Naive B cell (primary cell): Measurements from ENCODE around the gene AHCYL2. TPM values are rescaled to one million over a fixed set of nuclear protein-coding genes. Genes with fewer than 3 reads are reported as not detected.

ENCODE experiments used
- ATAC-seq, 2 donors: fragments of 150-1000 bp; cut with Tn5 transposase; 2 replicates each; pipeline ENCODE4 v1.10.0; 2021; ENCODE audit warnings: low read depth in 2 of 2, mild to moderate bottlenecking in 2 of 2, moderate library complexity in 2 of 2
- DNase-seq: peaks from one replicate; pipeline ENCODE4 v3.0.0; 2022
- H3K27ac Mint-ChIP-seq, 6 donors: one replicate each; pipeline ENCODE4 v1.8.0; 2020 to 2022; ENCODE audit warnings: mild to moderate bottlenecking in 6 of 6, mixed read lengths in 6 of 6, moderate library complexity in 5 of 6, inconsistent platforms in 2 of 6
- H3K27me3 Mint-ChIP-seq, 3 donors: one replicate each; pipeline ENCODE4 v1.8.0; 2021 to 2022; ENCODE audit warnings: mixed read lengths in 3 of 3, mild to moderate bottlenecking in 1 of 3
- H3K36me3 Mint-ChIP-seq, 2 donors: one replicate each; pipeline ENCODE4 v1.8.0; 2020 to 2022; ENCODE audit warnings: mixed read lengths in 2 of 2, inconsistent platforms in 1 of 2, mild to moderate bottlenecking in 1 of 2
- H3K4me1 Mint-ChIP-seq, 3 donors: one replicate each; pipeline ENCODE4 v1.8.0; 2020 to 2022; ENCODE audit warnings: mixed read lengths in 3 of 3, inconsistent platforms in 1 of 3, mild to moderate bottlenecking in 1 of 3, moderate library complexity in 1 of 3
- H3K4me3 Mint-ChIP-seq, 8 donors: one replicate each; pipeline ENCODE4 v1.8.0; 2020 to 2022; ENCODE audit warnings: mild to moderate bottlenecking in 8 of 8, mixed read lengths in 8 of 8, moderate library complexity in 8 of 8, inconsistent platforms in 2 of 8
- H3K9me3 Mint-ChIP-seq, 7 donors: one replicate each; pipeline ENCODE4 v1.8.0; 2020 to 2022; ENCODE audit warnings: mixed read lengths in 7 of 7, mild to moderate bottlenecking in 5 of 7, inconsistent platforms in 2 of 7, moderate library complexity in 1 of 7
- polyA plus RNA-seq, 6 donors: library from polyadenylated mRNA; unstranded; fragments of 300-500 nt; fragmentation: Illumina TruSeq; gene quantifications; one replicate each; pipeline ENCODE4 v1.2.3, GENCODE V29; 2021; ENCODE audit warnings: low read depth in 6 of 6

Gene AHCYL2
- polyA plus RNA-seq, 6 donors from 2014 or later = 3.6 to 9.9 (median 5.3) TPM

- H3K4me3 Mint-ChIP-seq = peak overlapping the region in 1 of 8 donors; percentile 35
- no peaks in the 10 kb centered on the region for H3K4me1 Mint-ChIP-seq
- ATAC-seq (no peak), DNase-seq (no peak)
- peak overlapping the region in 1 of 6 donors; percentile 46 for H3K27ac Mint-ChIP-seq
- no peaks in the 10 kb centered on the region for H3K9me3 Mint-ChIP-seq
- H3K36me3 Mint-ChIP-seq = peaks cover 0 to 5% of the 10 kb centered on the region in 2 donors
- no peaks in the 10 kb centered on the region for H3K27me3 Mint-ChIP-seq
These were observed 158.8 kb downstream of the AHCYL2 start for GRCh38 chr7:129383542-129384132.

DNA sequence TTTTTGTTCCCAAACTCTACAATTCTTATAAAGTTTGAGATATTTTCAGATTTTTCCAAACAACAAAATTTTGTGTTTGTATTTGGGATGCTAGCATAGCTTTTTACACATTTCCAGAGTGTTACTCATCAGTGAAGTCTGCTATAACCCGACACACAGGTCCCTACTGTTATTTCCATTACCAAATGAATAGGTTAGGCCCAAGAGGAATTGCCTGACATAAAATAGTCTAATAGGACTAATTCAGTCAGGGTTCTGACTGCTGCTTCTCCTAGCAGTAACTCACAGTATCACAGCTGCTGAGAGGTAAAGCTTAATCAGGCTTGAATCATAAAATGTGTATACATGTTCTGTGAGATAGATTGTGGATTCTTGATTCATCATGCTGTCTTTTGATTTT lies 160.3 kb downstream of the AHCYL2 start:
- ATAC-seq (no peak), DNase-seq (no peak)
- Mint-ChIP-seq H3K9me3 (no peaks in the 10 kb centered on the region), H3K27ac (no peak overlapping the region), H3K36me3 (peaks cover 0 to 5% of the 10 kb centered on the region in 2 donors), H3K4me1 (no peaks in the 10 kb centered on the region), H3K27me3 (no peaks in the 10 kb centered on the region), H3K4me3 (no peak overlapping the region)

GRCh38 chr7:129385598-129385997 lies 160.8 kb downstream of the AHCYL2 start:
- no peak for ATAC-seq
- H3K36me3 Mint-ChIP-seq = peaks cover 0 to 5% of the 10 kb centered on the region in 2 donors
- H3K27me3 Mint-ChIP-seq = no peaks in the 10 kb centered on the region
- no peak for DNase-seq
- no peak overlapping the region for H3K4me3 Mint-ChIP-seq
- H3K4me1 Mint-ChIP-seq = no peaks in the 10 kb centered on the region
- H3K27ac Mint-ChIP-seq = no peak overlapping the region
- H3K9me3 Mint-ChIP-seq = no peaks in the 10 kb centered on the region

DNA sequence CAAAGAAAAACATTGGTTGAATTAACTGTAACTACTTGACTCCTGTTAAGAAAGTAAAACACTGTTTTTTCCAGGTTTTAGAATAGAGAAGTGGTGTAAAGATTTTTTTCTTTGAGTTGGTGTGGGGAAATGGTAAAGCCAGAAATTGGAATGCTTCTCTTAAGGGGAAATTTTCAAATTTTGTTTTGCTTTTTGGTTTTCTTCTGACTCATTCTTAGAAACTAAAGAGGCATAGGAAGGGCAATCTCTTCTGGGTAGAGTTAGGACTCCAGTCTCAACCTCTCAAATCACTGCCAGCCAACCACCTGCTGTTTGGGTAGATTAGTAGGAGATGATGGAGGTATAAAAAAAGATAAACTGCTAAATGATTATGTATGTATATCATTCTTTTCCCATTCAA lies 161.7 kb downstream of the AHCYL2 start:
- no peaks in the 10 kb centered on the region for H3K9me3 Mint-ChIP-seq
- H3K4me3 Mint-ChIP-seq = no peak overlapping the region
- H3K27me3 Mint-ChIP-seq = no peaks in the 10 kb centered on the region
- DNase-seq (no peak), ATAC-seq (no peak)
- H3K36me3 Mint-ChIP-seq = peaks cover 0 to 5% of the 10 kb centered on the region in 2 donors
- H3K4me1 Mint-ChIP-seq = no peaks in the 10 kb centered on the region
- no peak overlapping the region for H3K27ac Mint-ChIP-seq

- peak overlapping the region in 2 of 8 donors; percentile 30 to 56 for H3K4me3 Mint-ChIP-seq
- DNase-seq = no peak
- ATAC-seq = no peak
- no peaks in the 10 kb centered on the region for H3K9me3 Mint-ChIP-seq
- H3K4me1 Mint-ChIP-seq = no peaks in the 10 kb centered on the region
- no peak overlapping the region for H3K27ac Mint-ChIP-seq
- H3K36me3 Mint-ChIP-seq = peaks cover 0 to 5% of the 10 kb centered on the region in 2 donors
- H3K27me3 Mint-ChIP-seq = no peaks in the 10 kb centered on the region
These were observed 162.7 kb downstream of the AHCYL2 start for GRCh38 chr7:129387537-129387936.

- Mint-ChIP-seq H3K9me3 (no peaks in the 10 kb centered on the region), H3K36me3 (peaks cover 1% of the 10 kb centered on the region in 2 donors), H3K27me3 (no peaks in the 10 kb centered on the region), H3K4me3 (no peak overlapping the region), H3K27ac (no peak overlapping the region), H3K4me1 (no peaks in the 10 kb centered on the region)
- DNase-seq (no peak), ATAC-seq (no peak)
These were observed 163.7 kb downstream of the AHCYL2 start for GRCh38 chr7:129388333-129389098.

- H3K36me3 Mint-ChIP-seq = peaks cover 5 to 6% of the 10 kb centered on the region in 2 donors
- H3K9me3 Mint-ChIP-seq = no peaks in the 10 kb centered on the region
- no peak overlapping the region for H3K4me3 Mint-ChIP-seq
- no peak for DNase-seq
- H3K27me3 Mint-ChIP-seq = no peaks in the 10 kb centered on the region
- ATAC-seq = no peak
- no peak overlapping the region for H3K27ac Mint-ChIP-seq
- H3K4me1 Mint-ChIP-seq = no peaks in the 10 kb centered on the region
These were observed 165.0 kb downstream of the AHCYL2 start for GRCh38 chr7:129389829-129390228.

DNA sequence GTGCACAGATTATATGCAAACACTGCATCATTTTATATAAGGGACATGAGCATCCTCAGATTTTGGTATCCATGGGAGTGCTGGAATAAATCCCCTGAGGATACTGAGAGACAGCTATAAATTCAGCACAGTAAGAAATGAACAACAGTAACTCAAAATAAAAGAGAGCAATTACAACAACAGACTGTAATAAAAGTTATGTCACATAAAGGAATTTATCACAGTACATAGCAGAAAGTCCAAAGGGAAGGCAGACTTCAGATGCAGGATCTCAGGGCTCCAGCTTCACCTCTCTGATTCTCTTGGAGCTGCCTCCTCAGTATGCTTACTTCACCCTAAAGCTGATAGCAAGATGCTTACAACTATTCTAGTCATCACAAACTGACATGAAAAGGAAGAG lies 165.5 kb downstream of the AHCYL2 start:
- Mint-ChIP-seq H3K4me3 (no peak overlapping the region), H3K36me3 (peaks cover 5 to 6% of the 10 kb centered on the region in 2 donors)
- no peak for DNase-seq

DNA sequence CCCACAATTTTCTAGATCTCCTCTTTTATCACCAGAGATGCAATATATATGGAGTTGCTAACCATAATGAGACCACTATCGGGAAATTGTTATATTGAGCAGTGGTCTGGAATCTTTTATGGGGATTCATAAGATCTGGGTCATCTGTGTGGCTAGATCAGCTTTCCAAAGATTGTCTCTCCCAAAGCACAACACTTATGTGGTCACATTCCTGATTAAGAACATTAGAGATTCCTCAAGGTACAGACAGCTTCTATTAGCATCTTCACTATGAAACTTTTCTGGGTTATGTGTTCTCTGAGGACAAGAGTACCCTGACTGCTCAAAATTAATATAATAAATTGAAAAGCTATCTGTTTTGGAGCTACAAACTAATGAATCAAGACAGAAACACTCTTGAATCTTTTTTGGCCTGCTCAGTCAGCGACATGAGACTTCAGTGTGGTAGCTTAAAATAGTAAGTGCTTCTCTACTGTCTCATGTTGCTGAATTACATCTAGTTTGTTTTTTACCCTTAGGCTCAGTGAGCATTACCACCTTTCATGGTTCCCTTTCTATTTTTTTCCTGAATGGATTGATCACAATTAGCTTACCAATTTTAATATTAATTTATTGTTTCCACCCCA lies 166.8 kb downstream of the AHCYL2 start:
- Mint-ChIP-seq H3K36me3 (peaks cover 5 to 6% of the 10 kb centered on the region in 2 donors), H3K27me3 (no peaks in the 10 kb centered on the region), H3K9me3 (no peaks in the 10 kb centered on the region), H3K4me1 (no peaks in the 10 kb centered on the region), H3K27ac (no peak overlapping the region), H3K4me3 (no peak overlapping the region)
- DNase-seq (no peak), ATAC-seq (no peak)

More for the DNA sequence above, 165.5 kb downstream of the AHCYL2 start:
- H3K9me3 Mint-ChIP-seq = no peaks in the 10 kb centered on the region
- H3K27ac Mint-ChIP-seq = no peak overlapping the region
- no peaks in the 10 kb centered on the region for H3K4me1 Mint-ChIP-seq
- no peaks in the 10 kb centered on the region for H3K27me3 Mint-ChIP-seq
- no peak for ATAC-seq

- peaks cover 6 to 10% of the 10 kb centered on the region in 2 donors for H3K36me3 Mint-ChIP-seq
- no peak overlapping the region for H3K4me3 Mint-ChIP-seq
- ATAC-seq (no peak), DNase-seq (no peak)
- H3K4me1 Mint-ChIP-seq = no peaks in the 10 kb centered on the region
- H3K9me3 Mint-ChIP-seq = no peaks in the 10 kb centered on the region
- H3K27me3 Mint-ChIP-seq = no peaks in the 10 kb centered on the region
- H3K27ac Mint-ChIP-seq = peak overlapping the region in 1 of 6 donors; percentile 75
These were observed 168.4 kb downstream of the AHCYL2 start for GRCh38 chr7:129393255-129393654.

DNA sequence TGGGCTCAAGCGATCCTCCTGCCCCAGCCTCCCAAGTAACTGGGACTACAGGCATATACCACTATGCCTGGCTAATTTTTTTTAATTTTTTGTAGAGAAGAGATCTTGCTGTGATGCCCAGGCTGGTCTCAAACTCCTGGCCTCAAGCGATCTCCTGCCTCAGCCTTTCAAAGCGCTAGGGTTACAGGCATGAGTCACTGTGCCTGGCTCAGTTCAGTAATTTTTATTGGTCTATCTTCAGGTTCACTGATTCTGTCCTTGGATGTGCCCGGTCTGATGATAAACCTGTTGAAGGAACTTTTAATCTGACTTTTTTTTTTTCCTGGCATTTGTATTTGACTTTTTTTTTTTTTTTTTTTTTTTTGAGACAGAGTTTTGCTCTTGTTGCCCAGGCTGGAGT lies 169.3 kb downstream of the AHCYL2 start:
- no peak overlapping the region for H3K4me3 Mint-ChIP-seq
- ATAC-seq = no peak
- no peaks in the 10 kb centered on the region for H3K4me1 Mint-ChIP-seq
- H3K27ac Mint-ChIP-seq = peak overlapping the region in 1 of 6 donors; percentile 15
- DNase-seq = no peak
- no peaks in the 10 kb centered on the region for H3K9me3 Mint-ChIP-seq
- peaks cover 6 to 10% of the 10 kb centered on the region in 2 donors for H3K36me3 Mint-ChIP-seq
- no peaks in the 10 kb centered on the region for H3K27me3 Mint-ChIP-seq

- Mint-ChIP-seq H3K27me3 (no peaks in the 10 kb centered on the region), H3K4me1 (no peaks in the 10 kb centered on the region), H3K27ac (no peak overlapping the region), H3K9me3 (no peaks in the 10 kb centered on the region), H3K4me3 (no peak overlapping the region), H3K36me3 (peaks cover 6 to 13% of the 10 kb centered on the region in 2 donors)
- DNase-seq = no peak
- ATAC-seq = no peak
These were observed 170.4 kb downstream of the AHCYL2 start for GRCh38 chr7:129394982-129395914.
